Neuronal stem cell (in vitro differentiated cells): ENCODE measurements around the gene POPDC3.

ENCODE experiments used
- DNase-seq: peaks from one replicate; pipeline ENCODE4 v3.0.0-alpha.2; 2013; ENCODE audit warnings: low spot score
- H2AFZ ChIP-seq: one replicate; pipeline ENCODE4 v1.6.1; 2013; ENCODE audit warnings: mild to moderate bottlenecking, low read length, inconsistent platforms
- H2AK5ac ChIP-seq: 2 replicates; pipeline ENCODE4 v1.6.1; 2013; ENCODE audit warnings: low read depth, mild to moderate bottlenecking, inconsistent platforms, low read length, moderate library complexity, mixed read lengths
- H2BK120ac ChIP-seq: 2 replicates; pipeline ENCODE4 v1.6.1; 2013; ENCODE audit warnings: low read depth, mild to moderate bottlenecking, inconsistent platforms, low read length, moderate library complexity, mixed read lengths
- H2BK12ac ChIP-seq: one replicate; pipeline ENCODE4 v1.6.1; 2013; ENCODE audit warnings: low read length, inconsistent platforms
- H2BK15ac ChIP-seq: 2 replicates; pipeline ENCODE4 v1.6.1; 2013; ENCODE audit warnings: mild to moderate bottlenecking, low read length, inconsistent platforms, mixed read lengths
- H2BK5ac ChIP-seq: one replicate; pipeline ENCODE4 v1.6.1; 2013; ENCODE audit warnings: inconsistent platforms, mild to moderate bottlenecking, low read length, moderate library complexity
- H3K14ac ChIP-seq: one replicate; pipeline ENCODE4 v1.6.1; 2013; ENCODE audit warnings: low read length, inconsistent platforms
- H3K18ac ChIP-seq: 2 replicates; pipeline ENCODE4 v1.6.1; 2013; ENCODE audit warnings: low read length, inconsistent platforms
- H3K23ac ChIP-seq: 2 replicates; pipeline ENCODE4 v1.6.1; 2013; ENCODE audit warnings: low read depth, mild to moderate bottlenecking, mixed read lengths, low read length, inconsistent platforms; ENCODE audit not compliant: poor library complexity
- H3K27ac ChIP-seq: replicated peaks from 3 replicates; pipeline ENCODE4 v1.5.1; 2013; ENCODE audit warnings: low read length, inconsistent platforms
- H3K27me3 ChIP-seq, 3 experiments: 2 replicates each; pipeline ENCODE4 v1.6.1; 2013; ENCODE audit warnings: low read length in 3 of 3, mild to moderate bottlenecking in 2 of 3, inconsistent platforms in 1 of 3, low read depth in 1 of 3, mixed read lengths in 1 of 3, moderate library complexity in 1 of 3; ENCODE audit not compliant: control insufficient read depth in 3 of 3, insufficient read depth in 3 of 3
- H3K36me3 ChIP-seq, 2 donors: replicated peaks in 1 of 2; 2 replicates each; pipeline ENCODE4 v1.6.1; 2013; ENCODE audit warnings: low read length in 2 of 2; ENCODE audit not compliant: control insufficient read depth in 2 of 2, insufficient read depth in 2 of 2
- H3K4ac ChIP-seq: 2 replicates; pipeline ENCODE4 v1.6.1; 2013; ENCODE audit warnings: inconsistent platforms, mild to moderate bottlenecking, low read length, moderate library complexity
- H3K4me1 ChIP-seq, 2 donors: 1 replicate in 1 of 2; 2 replicates in 1 of 2; pipeline ENCODE4 v1.6.1; 2013; ENCODE audit warnings: low read length in 2 of 2, low read depth in 1 of 2; ENCODE audit not compliant: control insufficient read depth in 2 of 2, insufficient read depth in 1 of 2
- H3K4me2 ChIP-seq: one replicate; pipeline ENCODE4 v1.6.1; 2013; ENCODE audit warnings: mild to moderate bottlenecking, low read length, inconsistent platforms; ENCODE audit not compliant: insufficient read depth, poor library complexity, severe bottlenecking
- H3K4me3 ChIP-seq, 2 donors: 2 replicates each; pipeline ENCODE4 v1.5.1; 2013; ENCODE audit warnings: low read length in 2 of 2, mild to moderate bottlenecking in 2 of 2, inconsistent platforms in 1 of 2, moderate library complexity in 1 of 2
- H3K79me1 ChIP-seq: one replicate; pipeline ENCODE4 v1.6.1; 2013; ENCODE audit warnings: low read depth, mild to moderate bottlenecking, inconsistent platforms, low read length, moderate library complexity
- H3K9ac ChIP-seq: one replicate; pipeline ENCODE4 v1.6.1; 2013; ENCODE audit warnings: mild to moderate bottlenecking, low read depth, low read length, inconsistent platforms; ENCODE audit not compliant: poor library complexity
- H3K9me3 ChIP-seq, 2 donors: replicated peaks in 1 of 2; 2 replicates each; pipeline versions ENCODE3 to v1.6.1; 2013; ENCODE audit warnings: low read length in 2 of 2, mild to moderate bottlenecking in 2 of 2, inconsistent platforms in 1 of 2, low read depth in 1 of 2, mixed read lengths in 1 of 2, moderate library complexity in 1 of 2; ENCODE audit not compliant: control insufficient read depth in 2 of 2, insufficient read depth in 1 of 2
- H4K8ac ChIP-seq: one replicate; pipeline ENCODE4 v1.6.1; 2013; ENCODE audit warnings: low read depth, mild to moderate bottlenecking, inconsistent platforms, low read length, moderate library complexity
- H4K91ac ChIP-seq: one replicate; pipeline ENCODE4 v1.6.1; 2013; ENCODE audit warnings: low read length, low read depth, mild to moderate bottlenecking, inconsistent platforms; ENCODE audit not compliant: poor library complexity
- WGBS, 2 donors: extraction: QIAGEN DNeasy Blood & Tissue Kit; methylation state at CpG; one replicate each; pipeline ENCODE4 v1.1.7; 2013; ENCODE audit warnings: missing lambda C conversion rate in 2 of 2, mixed read lengths in 1 of 2; ENCODE audit not compliant: insufficient read length in 2 of 2, insufficient replicate concordance in 1 of 2; ENCODE audit errors: extremely low coverage in 2 of 2; 5-methylcytosine and 5-hydroxymethylcytosine counted together

Gene POPDC3

DNA sequence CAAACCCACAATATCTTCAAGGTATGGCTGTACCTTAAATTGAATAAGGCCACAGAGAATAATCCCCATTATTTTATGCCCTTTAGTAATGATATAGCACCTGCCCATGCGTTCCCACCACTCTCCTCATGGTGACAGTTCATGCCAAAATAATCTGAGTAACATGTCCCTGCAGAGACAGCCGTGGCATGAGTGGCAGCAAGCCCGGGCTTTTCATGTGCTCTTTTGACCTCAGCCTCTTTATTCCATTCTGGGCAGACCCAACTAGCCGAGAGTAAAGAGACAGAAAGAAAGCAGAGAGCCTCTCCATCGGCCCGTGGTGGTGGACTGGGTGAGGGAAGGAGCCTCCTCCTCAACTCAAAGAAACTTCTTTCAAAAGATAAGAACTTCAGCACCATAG, 19.9 kb upstream of the POPDC3 start:
- WGBS, 2 donors, result no CpG with 5 or more reads among the region's 6 CpGs
- H2BK120ac ChIP-seq, result no peak overlapping the region

DNA sequence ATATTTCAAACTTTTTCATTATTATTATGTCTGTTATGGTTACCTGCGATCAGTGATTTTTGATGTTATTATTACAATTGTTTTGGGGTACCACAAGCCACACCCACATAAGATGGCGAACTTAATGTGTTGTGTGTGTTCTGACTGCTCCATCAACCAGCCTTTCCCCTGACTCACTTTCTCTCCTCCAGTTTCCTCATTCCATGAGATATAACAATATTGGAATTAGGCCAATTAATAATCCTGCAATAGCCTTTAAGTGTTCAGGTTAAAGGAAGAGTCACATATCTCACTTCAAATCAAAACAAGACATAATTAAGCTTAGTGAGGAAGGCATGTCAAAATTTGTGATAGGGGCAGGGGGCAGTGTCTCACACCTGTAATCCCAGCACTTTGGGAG, 16.3 kb upstream of the POPDC3 start:
- no peak overlapping the region for H2BK5ac ChIP-seq

More for the DNA sequence above, 19.9 kb upstream of the POPDC3 start:
- Histone ChIP-seq H3K27me3 (no peaks in the 10 kb centered on the region), H3K4me1 (no peaks in the 10 kb centered on the region), H2AK5ac (no peak overlapping the region), H2BK12ac (no peak overlapping the region), H3K4ac (no peak overlapping the region), H3K18ac (no peak overlapping the region), H3K9me3 (no peaks in the 10 kb centered on the region), H4K91ac (no peak overlapping the region), H3K36me3 (no peaks in the 10 kb centered on the region), H3K4me2 (no peak overlapping the region), H3K23ac (no peak overlapping the region), H2BK5ac (no peak overlapping the region), H4K8ac (no peak overlapping the region), H3K27ac (no peak overlapping the region), H2BK15ac (no peak overlapping the region), H3K4me3 (no peak overlapping the region), H3K14ac (no peak overlapping the region), H3K9ac (no peak overlapping the region), H3K79me1 (no peaks in the 10 kb centered on the region), H2AFZ (peak overlapping the region; percentile 66)
- no peak for DNase-seq

DNA sequence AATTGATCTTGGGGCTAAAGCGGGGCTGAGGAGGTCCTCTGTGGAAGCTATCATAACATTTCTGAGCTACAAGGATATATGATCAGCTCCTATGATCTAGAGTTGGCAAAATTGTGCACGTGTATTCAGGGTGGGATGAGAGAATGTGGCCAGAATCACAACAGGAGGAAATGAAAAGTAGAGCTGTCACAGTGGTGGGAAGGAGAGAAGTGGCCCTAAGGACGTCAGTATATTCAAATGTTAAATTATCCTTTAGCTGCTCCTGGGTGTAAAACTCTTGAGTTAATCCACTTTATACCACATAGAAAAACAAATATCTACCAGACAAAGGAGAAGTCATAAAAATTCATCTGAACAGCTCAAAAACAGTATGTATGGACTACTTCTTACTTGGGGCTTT, 14.8 kb upstream of the POPDC3 start:
- Histone ChIP-seq H3K4me3 (no peak overlapping the region), H3K9ac (no peak overlapping the region), H3K27ac (no peak overlapping the region), H3K4me2 (no peak overlapping the region), H3K4ac (no peak overlapping the region), H3K27me3 (no peaks in the 10 kb centered on the region), H3K9me3 (no peaks in the 10 kb centered on the region), H4K91ac (no peak overlapping the region), H4K8ac (no peak overlapping the region), H2AFZ (no peak overlapping the region), H2BK15ac (no peak overlapping the region), H3K14ac (no peak overlapping the region), H2BK12ac (no peak overlapping the region), H3K23ac (no peak overlapping the region), H3K36me3 (no peaks in the 10 kb centered on the region), H3K79me1 (no peaks in the 10 kb centered on the region), H2BK120ac (no peak overlapping the region), H2AK5ac (no peak overlapping the region), H3K18ac (no peak overlapping the region), H3K4me1 (no peaks in the 10 kb centered on the region), H2BK5ac (no peak overlapping the region)
- no peak for DNase-seq
- no CpG with 5 or more reads among the region's 3 CpGs for WGBS, 2 donors

More for the DNA sequence above, 16.3 kb upstream of the POPDC3 start:
- no CpG with 5 or more reads among the region's 2 CpGs for WGBS, 2 donors
- Histone ChIP-seq H3K4ac (no peak overlapping the region), H3K18ac (no peak overlapping the region), H4K8ac (no peak overlapping the region), H3K4me3 (no peak overlapping the region), H3K9ac (no peak overlapping the region), H3K27ac (no peak overlapping the region), H3K4me2 (no peak overlapping the region), H2BK12ac (no peak overlapping the region), H4K91ac (no peak overlapping the region), H3K27me3 (no peaks in the 10 kb centered on the region), H3K9me3 (no peaks in the 10 kb centered on the region), H2BK15ac (no peak overlapping the region), H3K4me1 (no peaks in the 10 kb centered on the region), H2AK5ac (no peak overlapping the region), H2BK120ac (no peak overlapping the region), H3K23ac (no peak overlapping the region), H2AFZ (no peak overlapping the region), H3K14ac (no peak overlapping the region), H3K36me3 (no peaks in the 10 kb centered on the region), H3K79me1 (no peaks in the 10 kb centered on the region)
- no peak for DNase-seq

DNA sequence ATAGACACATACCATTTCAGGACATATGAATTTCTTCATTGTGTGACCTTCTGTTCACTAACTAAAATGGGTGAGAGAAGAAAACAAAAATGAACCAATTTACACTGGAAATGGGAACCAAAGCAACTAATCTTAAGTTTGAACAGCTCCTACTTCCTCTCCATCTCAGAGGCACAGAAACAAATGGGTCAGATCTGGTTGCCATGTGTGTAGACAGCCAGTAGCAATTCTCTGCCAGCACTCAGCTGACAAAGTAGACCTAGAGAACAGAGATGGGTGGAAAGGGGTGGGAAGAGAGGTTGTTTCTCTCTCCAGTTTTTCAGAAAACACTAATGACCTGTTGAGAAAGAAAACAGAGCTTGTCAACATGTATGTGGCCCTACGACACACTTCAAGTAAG, 14.3 kb upstream of the POPDC3 start:
- Histone ChIP-seq H3K4ac (no peak overlapping the region), H2BK5ac (no peak overlapping the region), H3K4me2 (no peak overlapping the region), H3K14ac (no peak overlapping the region), H2BK12ac (no peak overlapping the region), H4K8ac (no peak overlapping the region), H2AFZ (no peak overlapping the region), H3K9ac (no peak overlapping the region), H3K18ac (no peak overlapping the region), H3K4me3 (no peak overlapping the region), H3K23ac (no peak overlapping the region), H3K4me1 (no peaks in the 10 kb centered on the region), H4K91ac (no peak overlapping the region), H3K36me3 (no peaks in the 10 kb centered on the region), H3K79me1 (no peaks in the 10 kb centered on the region), H2BK120ac (no peak overlapping the region), H3K9me3 (no peaks in the 10 kb centered on the region), H3K27ac (no peak overlapping the region), H2AK5ac (no peak overlapping the region), H2BK15ac (no peak overlapping the region), H3K27me3 (no peaks in the 10 kb centered on the region)
- no peak for DNase-seq
- WGBS, 2 donors, result no CpG with 5 or more reads among the region's 1 CpG
